GM18505 (cell line): ENCODE measurements around the gene RUBCN.

Experiments used
- ATAC-seq: cut with Tn5 transposase; IDR thresholded peaks from one replicate; pipeline ENCODE4 v1.9.1; 2021; ENCODE audit not compliant: unreplicated experiment
- POLR2A ChIP-seq: IDR thresholded peaks from 4 replicates; pipeline ENCODE4 v1.6.1; 2011; ENCODE audit warnings: borderline replicate concordance; ENCODE audit not compliant: insufficient read depth, insufficient read length; ENCODE audit errors: extremely low read depth

The RUBCN gene

DNA sequence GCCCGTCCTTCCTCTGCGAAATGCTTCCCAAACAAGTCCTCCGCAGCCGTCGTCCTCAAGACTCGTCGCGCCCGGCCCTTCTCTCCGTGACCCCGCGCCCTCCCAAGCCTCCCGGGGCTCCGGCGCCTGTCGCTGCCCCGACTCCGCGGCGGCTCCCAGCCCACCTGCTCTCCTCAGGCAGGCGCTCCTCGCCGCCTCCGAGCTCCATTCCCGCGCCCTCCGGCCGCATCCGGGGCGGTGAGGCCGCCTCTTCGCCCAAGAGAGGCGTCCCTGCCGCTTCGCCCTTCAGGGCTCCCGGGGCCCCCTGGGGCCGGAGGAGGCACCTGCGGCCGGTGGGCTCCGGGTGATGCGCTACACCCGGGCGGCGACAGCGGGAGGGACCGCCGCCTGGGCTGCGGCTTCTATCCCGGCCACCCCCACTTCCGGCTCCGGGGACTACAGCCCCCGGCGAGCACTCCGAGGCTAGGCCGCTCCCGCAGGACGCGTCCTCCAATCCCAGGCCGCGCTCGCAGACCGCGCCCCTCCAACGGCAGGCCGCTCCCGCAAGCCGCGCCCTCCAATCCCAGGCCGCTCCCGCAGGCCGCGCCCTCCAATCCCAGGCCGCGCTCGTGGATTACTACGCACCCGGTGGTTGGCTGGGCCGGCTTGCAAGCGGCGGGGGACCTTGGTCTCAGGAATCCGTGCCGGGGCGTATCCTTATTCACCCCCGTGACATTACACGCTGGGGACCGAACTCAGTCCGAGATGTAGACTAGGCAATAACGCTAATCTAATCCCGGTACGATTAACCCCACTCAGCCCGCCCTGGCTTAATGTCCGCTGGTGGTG lies at the start of gene RUBCN:
Gene RUBCN (minus strand): TSS at position 414 of the 828 bp plus-strand sequence. CDS start 185 bp downstream, at position 229.
- TF ChIP-seq POLR2A, result peak; percentile 63
- ATAC-seq, result peak; percentile 81

DNA sequence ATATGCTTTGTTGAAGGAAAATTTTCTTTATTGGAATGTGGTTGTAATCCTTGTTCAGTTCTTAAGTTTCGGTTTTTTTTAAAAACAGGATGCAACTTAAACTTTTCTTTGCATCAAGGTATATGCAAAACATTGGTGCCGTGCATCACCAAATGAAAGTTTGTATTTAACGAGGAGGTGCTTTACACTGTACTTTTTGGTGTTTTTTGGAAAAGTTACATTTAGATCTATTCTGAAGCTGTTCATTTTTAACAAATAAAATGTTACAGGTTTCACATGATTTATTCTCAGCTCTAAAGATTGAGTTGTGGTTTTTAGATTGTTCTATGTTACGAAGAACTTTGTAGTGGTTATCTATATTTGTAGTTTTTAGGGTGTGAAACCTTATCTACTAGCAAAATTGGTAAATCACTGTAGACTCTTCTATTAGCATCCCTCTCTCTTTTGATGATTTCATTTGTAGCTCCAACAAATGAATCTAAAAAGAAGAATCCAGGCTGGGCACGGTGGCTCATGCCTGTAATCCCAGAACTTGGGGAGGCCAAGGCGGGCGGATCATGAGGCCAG lies 47.4 kb upstream of the RUBCN start:
- ATAC-seq, result no peak
- peak; percentile 20 for TF ChIP-seq POLR2A

DNA sequence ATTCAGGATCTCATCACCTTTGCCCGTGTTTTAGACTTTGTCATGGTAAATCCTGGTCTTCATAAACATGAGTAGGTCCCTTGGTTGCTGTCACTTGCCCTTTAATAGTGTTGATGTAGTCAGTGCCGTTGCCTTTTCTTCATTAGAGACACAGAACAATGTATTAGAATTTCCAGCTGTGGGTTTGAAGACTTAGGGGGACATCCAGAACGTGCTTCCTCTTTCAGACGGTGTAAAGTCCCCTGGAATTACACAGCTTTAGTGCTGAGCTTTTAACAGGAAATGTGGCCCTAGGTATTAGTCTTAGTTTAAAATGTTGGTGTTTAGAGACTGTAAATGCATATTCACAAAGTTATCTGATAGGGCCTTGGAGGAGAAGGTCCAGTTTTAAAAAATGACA lies 45.5 kb upstream of the RUBCN start:
- TF ChIP-seq POLR2A, result no peak
- no peak for ATAC-seq

DNA sequence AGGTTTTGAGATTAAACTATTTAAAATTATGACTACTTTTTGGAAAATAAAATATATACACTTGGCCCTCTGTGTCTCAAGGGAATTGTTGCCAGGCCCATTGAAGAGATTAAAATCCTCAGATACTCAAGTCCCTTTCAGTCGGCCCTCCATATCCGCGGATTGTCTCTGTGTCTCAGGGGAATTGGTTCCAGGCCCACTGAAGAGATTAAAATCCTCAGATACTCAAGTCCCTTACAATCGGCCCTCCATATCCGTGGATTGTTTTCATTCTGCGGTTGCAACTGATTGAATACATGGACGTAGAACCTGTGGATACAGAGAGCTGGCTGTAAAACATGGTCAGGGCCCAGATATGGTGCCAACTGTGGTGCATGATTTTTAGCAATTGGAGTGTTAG lies 38.6 kb upstream of the RUBCN start:
- no peak for ATAC-seq
- no peak for TF ChIP-seq POLR2A

DNA sequence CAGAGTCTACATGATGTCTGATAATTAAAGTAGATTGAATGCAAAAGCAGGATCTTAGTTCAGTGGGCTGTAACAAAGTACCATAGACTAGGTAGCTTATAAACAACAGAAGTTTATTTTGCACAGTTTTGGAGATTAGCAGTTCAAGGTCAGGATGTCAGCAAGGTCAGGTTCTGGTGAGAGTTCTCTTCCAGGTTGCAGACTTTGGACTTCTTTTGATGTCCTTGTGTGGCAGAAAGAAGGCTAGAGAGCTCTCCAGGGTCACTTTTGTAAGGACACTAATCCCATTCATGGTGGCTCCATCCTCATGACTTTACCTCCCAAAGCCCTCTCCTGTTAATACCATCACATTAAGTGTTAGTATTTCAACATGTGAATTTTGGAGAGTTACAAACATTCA lies 25.1 kb upstream of the RUBCN start:
- no peak for TF ChIP-seq POLR2A
- no peak for ATAC-seq

DNA sequence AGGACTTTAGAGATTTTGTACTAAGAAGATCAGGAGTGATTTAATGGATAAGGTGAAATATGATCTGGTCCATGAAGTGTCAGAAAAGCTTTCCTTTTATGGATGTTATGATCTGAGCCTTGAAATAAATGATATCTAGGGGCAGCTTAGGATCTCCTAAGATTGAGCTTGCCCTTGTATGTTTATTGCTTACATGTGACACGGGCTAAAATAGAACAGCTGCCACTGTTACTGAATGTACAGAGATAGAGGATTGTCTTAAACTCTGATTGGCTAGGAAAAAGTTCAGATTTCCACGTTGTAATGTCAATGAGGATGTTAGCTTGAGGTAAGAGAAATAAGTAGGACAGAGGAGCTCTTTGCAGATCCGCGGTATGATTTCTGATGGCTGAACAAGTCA lies 21.8 kb upstream of the RUBCN start:
- ATAC-seq, result no peak
- TF ChIP-seq POLR2A, result no peak

DNA sequence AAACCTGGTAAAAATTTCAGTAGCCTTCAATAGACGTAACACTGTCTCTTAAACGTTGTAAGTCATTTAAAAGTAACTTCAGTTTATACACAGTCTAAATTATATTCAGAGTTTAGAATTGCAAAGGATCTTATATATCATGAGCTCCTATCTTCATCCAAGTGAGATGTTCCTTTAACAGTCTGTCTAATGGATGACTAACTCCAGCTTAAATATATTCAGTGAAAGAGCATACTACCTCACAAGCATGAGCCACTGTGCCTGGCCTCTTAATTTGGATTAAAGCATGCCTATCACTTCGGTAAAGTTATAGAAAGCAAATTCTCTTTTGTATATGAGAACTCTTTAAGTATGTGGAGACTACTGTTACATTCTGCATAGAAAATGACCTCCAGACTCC lies 20.0 kb upstream of the RUBCN start:
- ATAC-seq, result no peak
- no peak for TF ChIP-seq POLR2A

DNA sequence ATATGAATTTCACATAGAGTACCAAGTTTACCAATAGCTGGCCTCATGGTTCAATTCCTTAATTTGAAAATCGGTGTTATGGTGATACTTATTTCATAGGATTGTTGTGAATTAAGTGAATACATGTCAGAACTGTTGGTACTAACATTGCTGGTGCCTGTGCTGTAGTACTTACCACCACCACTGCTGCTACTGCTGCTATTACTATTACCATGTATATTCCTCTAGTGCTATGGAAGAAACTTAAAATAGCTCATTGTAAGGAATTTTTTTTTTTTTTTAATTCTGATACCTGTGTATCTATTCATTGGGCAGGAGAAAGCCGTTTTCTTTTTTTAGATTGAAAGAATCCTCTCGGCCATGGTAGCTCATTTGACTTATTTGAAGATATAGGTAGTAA lies 16.6 kb upstream of the RUBCN start:
- no peak for ATAC-seq
- no peak for TF ChIP-seq POLR2A

DNA sequence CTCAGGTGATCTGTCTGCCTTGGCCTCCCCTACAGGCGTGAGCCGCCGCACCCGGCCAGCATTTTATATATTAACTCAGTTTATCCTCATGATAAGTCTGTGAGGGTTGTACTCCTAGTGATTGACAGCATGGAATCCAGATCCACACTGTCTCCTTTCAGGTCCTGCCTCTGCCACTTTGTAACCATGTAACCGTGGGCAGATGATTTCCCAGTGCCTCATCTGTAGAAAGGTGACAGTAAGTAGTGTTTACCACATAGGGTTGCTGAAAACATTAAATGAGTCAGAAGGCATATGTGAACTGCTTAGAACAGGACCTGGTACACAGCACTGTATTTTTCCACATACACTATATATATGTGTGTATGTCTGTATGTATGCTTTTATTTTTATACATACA lies 15.4 kb upstream of the RUBCN start:
- TF ChIP-seq POLR2A, result no peak
- no peak for ATAC-seq

DNA sequence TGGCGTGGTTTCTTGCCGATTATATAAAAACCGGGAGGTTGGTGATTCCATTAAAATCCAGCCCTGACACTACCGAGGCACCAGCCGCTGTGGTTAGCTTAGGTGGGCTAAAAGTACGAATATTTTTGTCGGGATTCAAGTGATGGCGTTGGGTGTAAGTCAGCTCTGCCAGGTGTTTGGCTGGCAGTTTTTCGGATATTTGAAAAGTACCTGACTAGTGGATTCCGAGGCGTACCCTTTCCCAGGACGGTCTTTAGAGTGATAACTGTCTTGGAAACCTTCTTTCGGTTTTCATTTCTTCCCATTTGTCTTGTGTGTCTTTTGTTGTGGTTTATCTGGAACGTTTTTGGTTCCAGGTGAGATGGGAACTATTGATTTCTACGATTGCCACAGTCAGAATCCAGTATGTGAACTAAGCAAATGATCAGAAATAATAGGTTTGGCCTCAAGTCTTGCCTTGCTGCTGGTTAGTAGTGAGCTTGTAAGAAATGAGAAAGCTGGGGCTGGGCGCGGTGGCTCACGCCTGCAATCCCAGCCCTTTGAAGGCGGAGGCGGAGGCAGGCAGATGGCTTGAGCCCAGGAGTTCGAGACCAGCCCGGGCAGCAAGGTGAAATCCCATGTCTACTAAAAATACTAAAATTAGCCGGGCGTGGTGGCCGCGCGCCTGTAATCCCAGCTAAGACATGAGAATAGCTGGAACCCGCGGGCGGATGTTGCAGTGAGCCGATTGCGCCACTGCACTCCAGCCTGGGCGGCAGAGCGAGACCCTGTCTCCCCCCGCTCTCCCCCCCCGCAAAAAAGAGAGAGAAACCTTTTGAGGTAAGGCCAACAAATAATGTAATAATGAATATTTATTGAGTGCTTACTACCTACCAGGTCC lies 14.4 kb upstream of the RUBCN start:
- ATAC-seq, result no peak
- peak; percentile 32 for TF ChIP-seq POLR2A

DNA sequence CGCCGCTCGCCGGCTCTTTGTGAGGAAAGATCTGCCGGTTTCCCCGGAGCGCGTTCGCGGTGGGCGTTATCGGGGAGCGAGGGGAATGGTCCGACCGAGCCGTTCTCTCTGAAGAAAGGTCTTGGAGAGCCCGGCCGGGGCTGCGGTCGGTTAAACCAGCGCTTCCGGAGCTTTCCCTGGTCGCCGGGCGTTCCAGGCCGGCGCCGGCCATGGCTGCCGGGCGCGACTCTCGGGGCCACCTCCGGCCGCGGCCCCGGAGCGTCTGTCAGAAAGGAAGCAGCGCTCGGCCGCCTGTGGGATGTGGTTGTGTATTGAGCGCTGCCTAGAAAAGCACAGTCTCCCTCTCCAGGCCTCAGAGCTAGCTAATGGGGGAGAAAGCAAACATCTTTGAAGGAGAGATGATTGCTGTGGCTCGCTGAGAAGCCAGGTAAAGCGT lies 13.7 kb upstream of the RUBCN start:
- peak; percentile 40 for ATAC-seq
- TF ChIP-seq POLR2A, result peak; percentile 43

DNA sequence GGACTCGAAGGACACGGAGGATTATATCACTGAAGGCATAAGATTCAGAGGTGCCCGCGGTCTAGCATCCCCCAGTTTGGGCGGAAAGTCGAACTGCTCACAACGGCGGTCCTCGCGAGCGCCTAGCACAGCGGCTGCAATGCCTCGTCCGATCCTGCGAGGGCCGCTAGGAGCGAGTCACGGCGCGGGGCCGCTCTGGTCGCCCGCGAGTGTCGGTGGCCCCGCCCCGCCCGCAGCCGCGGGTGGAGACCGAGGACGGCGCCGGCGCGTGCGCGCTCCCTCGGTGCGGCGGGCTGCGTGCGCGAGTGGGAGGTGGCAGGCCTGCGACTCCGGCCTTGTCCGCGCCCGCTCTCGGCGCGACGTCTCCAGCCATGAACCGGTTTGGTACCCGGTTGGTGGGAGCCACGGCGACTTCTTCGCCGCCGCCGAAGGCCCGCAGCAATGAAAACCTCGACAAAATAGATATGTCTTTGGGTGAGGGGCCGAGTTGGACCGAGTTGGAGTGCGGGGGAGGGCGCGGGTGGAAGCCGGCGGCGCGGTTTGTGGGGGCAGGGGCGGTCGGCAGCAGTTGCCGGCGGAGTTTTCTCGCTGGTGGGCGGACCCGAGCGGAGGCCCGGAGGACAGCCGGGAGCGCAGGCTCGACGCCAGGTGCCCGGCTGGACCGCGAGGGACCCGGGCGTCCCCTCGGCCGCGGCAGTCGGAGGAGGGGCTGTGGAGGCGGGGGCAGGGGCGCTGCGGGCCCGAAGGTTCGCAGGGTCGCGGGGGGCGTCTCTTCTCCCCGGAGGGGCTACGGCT lies 13.1 kb upstream of the RUBCN start, which contains the start of gene FYTTD1:
Gene FYTTD1 (plus strand): TSS at position 283 of the 795 bp plus-strand sequence. CDS start 89 bp downstream, at position 372.
- ATAC-seq, result peak; percentile 72
- TF ChIP-seq POLR2A, result peak; percentile 76

DNA sequence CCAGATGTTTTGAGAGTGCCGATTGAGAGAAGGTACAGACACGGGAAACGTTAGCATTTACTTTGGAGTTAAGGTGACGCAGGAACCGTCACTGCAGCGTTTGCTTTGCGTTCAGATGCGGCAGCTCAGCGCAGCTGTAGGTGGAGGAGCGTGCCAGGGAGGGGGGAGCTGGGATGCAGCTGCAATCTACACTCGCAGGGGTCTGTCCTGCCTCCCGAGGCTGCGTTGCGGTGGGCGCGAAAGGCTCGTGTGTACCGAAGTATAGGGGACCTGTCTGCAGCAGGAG lies 12.6 kb upstream of the RUBCN start:
- ATAC-seq, result peak; percentile 33
- TF ChIP-seq POLR2A, result no peak
